ENCODE data around the gene TMCC3. TPM values are rescaled to one million over a fixed set of nuclear protein-coding genes. Genes with fewer than 3 reads are reported as not detected.
A peak's percentile ranks its signal among the peaks of the same experiment; 100 is the strongest.
"Not testable (repeated sequence)": the region's sequence is repeated elsewhere in the genome, so short reads cannot be mapped to it uniquely, and the experiment has no call there.

Gene TMCC3, protein sequence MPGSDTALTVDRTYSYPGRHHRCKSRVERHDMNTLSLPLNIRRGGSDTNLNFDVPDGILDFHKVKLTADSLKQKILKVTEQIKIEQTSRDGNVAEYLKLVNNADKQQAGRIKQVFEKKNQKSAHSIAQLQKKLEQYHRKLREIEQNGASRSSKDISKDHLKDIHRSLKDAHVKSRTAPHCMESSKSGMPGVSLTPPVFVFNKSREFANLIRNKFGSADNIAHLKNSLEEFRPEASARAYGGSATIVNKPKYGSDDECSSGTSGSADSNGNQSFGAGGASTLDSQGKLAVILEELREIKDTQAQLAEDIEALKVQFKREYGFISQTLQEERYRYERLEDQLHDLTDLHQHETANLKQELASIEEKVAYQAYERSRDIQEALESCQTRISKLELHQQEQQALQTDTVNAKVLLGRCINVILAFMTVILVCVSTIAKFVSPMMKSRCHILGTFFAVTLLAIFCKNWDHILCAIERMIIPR
- 1.7 TPM for total RNA-seq
- long read RNA-seq, full-length matches to known transcripts, result 4 of 5 reads
- long read RNA-seq, partial matches to known transcripts, result 0 of 5 reads
- long read RNA-seq, other reads (novel, unspliced or antisense), result 1 of 5 reads

DNA sequence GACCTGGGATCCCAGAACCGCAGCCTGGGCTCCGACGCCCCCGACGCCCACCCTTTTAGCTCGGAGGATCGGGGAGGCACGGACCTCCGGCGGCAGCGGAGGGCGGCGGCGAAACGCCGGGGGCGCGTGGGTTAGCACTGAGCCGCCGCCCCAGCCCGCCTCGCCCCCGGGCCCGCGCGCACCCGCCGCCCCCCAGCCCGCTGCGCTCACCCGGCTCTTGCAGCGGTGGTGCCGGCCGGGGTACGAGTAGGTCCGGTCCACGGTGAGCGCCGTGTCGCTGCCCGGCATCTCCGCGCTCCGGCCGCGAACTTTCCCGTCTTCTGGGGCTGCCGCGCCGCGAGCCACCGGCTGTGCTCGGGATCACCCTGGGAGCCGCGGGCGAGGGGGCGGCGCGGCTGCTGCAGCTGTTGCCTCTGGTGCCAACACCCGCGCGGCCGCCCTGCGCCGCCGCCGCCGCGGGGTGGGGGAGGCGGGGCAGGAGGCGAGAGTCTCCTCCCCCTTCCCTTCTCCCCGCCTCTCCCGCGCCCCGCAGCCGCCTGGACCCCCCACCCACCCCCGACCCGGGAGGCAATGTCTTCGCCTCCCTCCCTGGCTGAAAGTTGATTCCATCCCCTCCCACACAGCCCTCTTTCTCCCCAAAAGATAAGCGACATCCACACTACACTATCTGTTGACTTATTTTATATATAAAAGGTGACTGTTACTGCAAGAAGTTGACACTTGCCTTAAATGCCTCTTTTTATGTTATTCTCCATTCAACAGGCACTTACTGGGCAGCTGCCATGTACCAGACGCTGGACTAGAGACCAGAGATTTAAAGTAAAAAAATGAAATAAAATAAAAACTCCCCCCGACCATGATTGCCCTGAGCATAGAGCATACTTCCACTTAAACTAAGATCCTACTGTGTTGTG is at the start of gene TMCC3:
TSS of gene TMCC3 (minus strand) at position 415 of the 914 bp plus-strand sequence. CDS start at position 288, 127 bp downstream.
- TF ChIP-seq CTCF (IDR thresholded peaks at IDR 0.05; ENCODE audit: borderline replicate concordance), result no peak
- H3K9me3 ChIP-seq (replicated peaks), result no peaks in the 10 kb centered on the region
- no peaks in the 10 kb centered on the region for H3K27me3 ChIP-seq (ENCODE audit: low read depth)
- peak; percentile 51 for DNase-seq
- intact Hi-C loops (cut with micrococcal nuclease), result no loop called here
- H3K4me3 ChIP-seq, result peak within 1 kb of the TSS; percentile 79
- peak within 1 kb of the TSS; percentile 74 for H3K27ac ChIP-seq (replicated peaks)
- H3K4me1 ChIP-seq, result peaks cover 20% of the 10 kb centered on the region
- no peaks in the 10 kb centered on the region for H3K36me3 ChIP-seq

DNA sequence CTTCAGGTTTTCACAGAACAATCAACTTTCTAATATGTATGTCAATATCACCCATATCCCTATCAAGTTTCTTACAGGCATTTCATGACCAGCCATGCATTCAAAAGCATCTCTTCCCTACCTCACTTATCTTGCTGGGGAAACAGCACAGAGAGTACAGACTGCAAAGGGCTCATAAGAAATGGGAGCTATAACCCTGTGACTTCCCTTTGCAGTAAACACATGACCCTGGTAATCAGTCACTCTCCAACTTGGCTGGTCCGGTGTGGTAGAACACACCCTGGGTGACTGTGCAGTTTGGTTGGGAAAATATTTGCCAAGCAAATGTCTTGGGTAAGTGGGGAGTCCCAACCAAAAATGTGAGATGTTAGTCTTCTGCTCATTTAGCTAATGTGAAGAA is 49.4 kb upstream of the TMCC3 start:
- no peaks in the 10 kb centered on the region for H3K27me3 ChIP-seq (ENCODE audit: low read depth)
- H3K4me1 ChIP-seq, result peaks cover 23% of the 10 kb centered on the region
- intact Hi-C loops (cut with micrococcal nuclease), result no loop called here
- TF ChIP-seq CTCF (IDR thresholded peaks at IDR 0.05; ENCODE audit: borderline replicate concordance), result no peak
- no peak overlapping the region for H3K27ac ChIP-seq (replicated peaks)
- H3K4me3 ChIP-seq, result no peak overlapping the region
- no peak for DNase-seq
- H3K36me3 ChIP-seq, result no peaks in the 10 kb centered on the region
- H3K9me3 ChIP-seq (replicated peaks), result no peaks in the 10 kb centered on the region

DNA sequence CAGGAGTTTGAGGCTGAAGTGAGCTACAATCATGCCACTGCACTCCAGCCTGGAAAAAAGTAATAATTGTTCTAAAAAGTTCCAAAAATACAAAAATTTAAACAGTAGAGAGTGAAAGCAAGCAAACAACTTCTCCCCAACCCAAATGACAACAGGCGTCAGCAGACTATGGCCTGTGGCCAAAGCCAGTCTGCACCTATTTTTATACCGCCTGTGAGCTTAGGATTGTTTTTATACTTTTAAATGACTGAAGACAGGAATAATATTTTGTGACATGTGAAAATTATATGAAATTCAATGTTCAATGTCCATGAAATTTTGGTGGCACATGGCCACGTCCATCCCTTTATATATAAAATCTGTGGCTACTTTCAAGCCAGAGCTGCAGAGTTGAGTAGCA is 48.2 kb upstream of the TMCC3 start:
- TF ChIP-seq CTCF (IDR thresholded peaks at IDR 0.05; ENCODE audit: borderline replicate concordance), result no peak
- H3K4me1 ChIP-seq, result peaks cover 14% of the 10 kb centered on the region
- H3K27me3 ChIP-seq (ENCODE audit: low read depth), result no peaks in the 10 kb centered on the region
- intact Hi-C loops (cut with micrococcal nuclease), result no loop called here
- H3K36me3 ChIP-seq, result no peaks in the 10 kb centered on the region
- H3K4me3 ChIP-seq, result no peak overlapping the region
- no peaks in the 10 kb centered on the region for H3K9me3 ChIP-seq (replicated peaks)
- no peak for DNase-seq
- no peak overlapping the region for H3K27ac ChIP-seq (replicated peaks)

DNA sequence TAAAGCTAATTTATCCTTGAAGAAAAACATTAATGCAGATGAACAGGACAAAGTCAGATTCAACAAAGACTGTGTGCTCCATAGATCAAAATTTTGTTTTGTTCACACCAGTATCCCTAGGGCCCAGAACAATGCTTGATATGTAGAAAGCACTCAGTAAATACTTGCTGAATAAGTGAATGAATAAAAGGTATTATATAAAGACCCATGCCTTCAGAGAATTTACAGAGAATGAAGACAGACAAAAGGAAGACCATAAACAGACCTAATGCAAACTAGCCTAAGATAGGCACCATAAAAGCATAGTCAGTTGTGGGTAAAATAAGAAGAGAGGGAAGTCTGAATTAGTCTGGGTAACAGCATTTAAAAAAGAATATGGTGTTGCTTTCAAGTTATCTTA is 47.3 kb upstream of the TMCC3 start:
- DNase-seq, result no peak
- Histone ChIP-seq H3K36me3 (no peaks in the 10 kb centered on the region), H3K4me1 (peaks cover 14% of the 10 kb centered on the region), H3K4me3 (no peak overlapping the region), H3K27me3 (ENCODE audit: low read depth) (no peaks in the 10 kb centered on the region), H3K9me3 (replicated peaks) (no peaks in the 10 kb centered on the region), H3K27ac (replicated peaks) (no peak overlapping the region)
- intact Hi-C loops (cut with micrococcal nuclease), result no loop called here
- TF ChIP-seq CTCF (IDR thresholded peaks at IDR 0.05; ENCODE audit: borderline replicate concordance), result no peak

DNA sequence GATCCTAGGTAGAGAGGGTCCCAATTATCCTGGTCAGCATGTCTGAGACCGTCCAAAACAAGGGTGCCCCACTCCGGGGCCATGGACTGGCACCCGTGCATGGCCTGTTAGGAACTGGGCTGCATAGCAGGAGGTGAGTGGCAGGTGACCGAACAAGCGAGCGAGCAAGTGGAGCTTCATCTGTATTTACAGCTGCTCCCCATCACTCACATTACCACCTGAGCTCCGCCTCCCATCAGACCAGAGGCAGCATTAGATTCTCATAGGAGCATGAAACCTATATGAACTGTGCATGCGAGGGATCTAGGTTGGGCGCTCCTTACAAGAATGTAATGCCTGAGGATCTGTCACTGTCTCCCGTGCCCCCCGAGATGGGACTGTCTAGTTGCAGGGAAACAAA is 44.4 kb upstream of the TMCC3 start:
- Histone ChIP-seq H3K4me1 (peaks cover 23% of the 10 kb centered on the region), H3K4me3 (no peak overlapping the region), H3K27me3 (ENCODE audit: low read depth) (no peaks in the 10 kb centered on the region), H3K36me3 (no peaks in the 10 kb centered on the region), H3K9me3 (replicated peaks) (no peaks in the 10 kb centered on the region), H3K27ac (replicated peaks) (no peak overlapping the region)
- TF ChIP-seq CTCF (IDR thresholded peaks at IDR 0.05; ENCODE audit: borderline replicate concordance), result no peak
- intact Hi-C loops (cut with micrococcal nuclease), result no loop called here
- DNase-seq, result no peak

- H3K36me3 ChIP-seq; intact Hi-C loops (cut with micrococcal nuclease); H3K27me3 ChIP-seq (ENCODE audit: low read depth): not testable (repeated sequence)
These were observed 42.5 kb upstream of the TMCC3 start for GRCh38 chr12:94692826-94693225.

More at GRCh38 chr12:94692826-94693225, 42.5 kb upstream of the TMCC3 start:
- H3K27ac ChIP-seq (replicated peaks); H3K4me3 ChIP-seq; H3K9me3 ChIP-seq (replicated peaks); DNase-seq: not testable (repeated sequence)
- H3K4me1 ChIP-seq, result peaks cover 15% of the 10 kb centered on the region
